Stromal cell of bone marrow (primary cell): ENCODE data around the gene CLP1.
A peak's percentile ranks its signal among the peaks of the same experiment; 100 is the strongest.
"Not testable (repeated sequence)": the region's sequence is repeated elsewhere in the genome, so short reads cannot be mapped to it uniquely, and the experiment has no call there.

Source experiments
- DNase-seq: peaks from one replicate; pipeline ENCODE4 v3.0.0-alpha.2; 2012; ENCODE audit warnings: low read depth

Gene CLP1

DNA sequence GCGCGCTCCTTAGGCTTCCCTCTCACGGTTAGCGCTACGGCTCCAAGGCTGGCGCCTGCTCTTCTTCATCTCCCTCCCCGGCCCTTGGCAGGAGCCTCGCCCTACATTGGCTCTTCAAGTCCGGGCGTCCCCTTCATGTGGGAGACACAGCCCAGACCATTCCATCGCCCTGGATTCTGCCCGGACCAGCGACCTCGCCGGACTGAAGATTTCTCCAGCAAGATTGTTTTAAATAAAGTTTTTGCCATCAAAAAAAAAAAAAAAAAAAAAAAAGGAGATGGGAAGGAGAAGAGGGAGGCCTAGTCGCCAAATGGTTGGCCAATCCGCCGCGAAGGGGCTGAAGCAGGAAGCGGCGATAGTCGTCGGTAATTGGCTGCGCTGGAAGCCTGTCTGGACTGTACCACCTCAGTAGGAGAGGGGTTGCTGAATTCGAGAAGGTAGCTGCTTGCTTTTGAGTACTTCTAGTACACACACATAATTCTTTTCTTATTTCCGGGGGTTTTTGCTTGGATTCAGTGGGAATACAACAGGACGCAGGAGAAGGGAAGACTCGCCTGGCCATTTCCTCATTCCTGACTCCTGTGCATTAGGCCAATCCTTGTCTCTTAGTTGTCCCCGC, 9.7 kb downstream of the CLP1 start:
- DNase-seq = peak; percentile 97

DNA sequence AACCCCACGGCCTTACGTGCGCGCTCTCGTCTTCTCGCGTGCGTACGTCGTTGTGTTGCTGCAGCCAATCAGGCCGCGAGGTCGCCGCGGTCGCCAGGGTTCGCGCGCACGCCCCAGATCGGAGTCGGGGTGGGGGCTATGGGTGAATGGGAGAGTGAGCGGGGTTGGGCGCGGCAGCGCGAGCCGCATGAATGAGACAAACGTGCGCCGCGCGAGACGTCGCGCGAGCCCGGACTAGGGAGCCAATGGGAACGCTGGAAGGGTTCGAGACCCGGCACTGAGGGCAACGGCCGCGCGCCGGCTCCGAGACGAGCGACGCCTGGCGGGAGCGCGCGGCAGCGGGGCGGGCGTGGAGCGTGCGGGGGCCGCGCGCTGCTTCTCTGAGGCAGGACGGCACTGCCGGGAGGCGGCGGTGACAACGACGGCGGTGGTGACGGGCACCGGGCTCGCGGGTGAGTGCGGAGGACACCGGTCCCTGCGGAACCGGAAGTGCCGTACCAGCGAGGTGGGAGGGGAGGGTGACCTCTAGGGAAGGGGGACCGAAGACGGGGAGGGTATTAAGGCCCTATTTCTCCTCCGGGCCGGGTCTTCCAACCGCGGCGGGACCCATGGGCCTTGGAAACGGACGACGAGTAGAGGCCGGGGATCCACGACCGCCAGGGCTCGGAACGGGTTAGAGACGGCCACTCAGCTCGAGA, 10.3 kb downstream of the CLP1 start, which contains the start of gene ZDHHC5:
Gene ZDHHC5, plus strand, starts transcription at position 379 of the 698 bp plus-strand sequence. CDS start 4,977 bp downstream, outside the sequence.
- DNase-seq = peak; percentile 98

DNA sequence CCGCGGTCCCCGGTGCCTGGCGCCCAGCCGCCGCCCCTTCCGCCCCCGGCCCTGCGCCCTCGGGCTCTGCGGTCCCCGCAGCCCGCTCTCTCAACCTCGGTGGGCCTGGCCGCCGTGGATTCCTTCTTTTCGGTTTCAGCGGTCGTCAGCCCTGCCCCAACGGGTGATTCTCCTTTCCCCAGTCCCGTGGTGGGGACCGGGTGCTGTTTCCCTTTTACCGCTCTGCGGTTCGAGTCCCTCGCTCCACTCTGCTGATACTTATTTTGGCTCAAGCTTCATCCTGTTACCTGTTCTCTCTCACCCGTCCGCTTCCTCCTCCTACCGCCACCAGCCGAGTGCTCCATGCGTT, 10.8 kb downstream of the CLP1 start:
- DNase-seq = no peak

DNA sequence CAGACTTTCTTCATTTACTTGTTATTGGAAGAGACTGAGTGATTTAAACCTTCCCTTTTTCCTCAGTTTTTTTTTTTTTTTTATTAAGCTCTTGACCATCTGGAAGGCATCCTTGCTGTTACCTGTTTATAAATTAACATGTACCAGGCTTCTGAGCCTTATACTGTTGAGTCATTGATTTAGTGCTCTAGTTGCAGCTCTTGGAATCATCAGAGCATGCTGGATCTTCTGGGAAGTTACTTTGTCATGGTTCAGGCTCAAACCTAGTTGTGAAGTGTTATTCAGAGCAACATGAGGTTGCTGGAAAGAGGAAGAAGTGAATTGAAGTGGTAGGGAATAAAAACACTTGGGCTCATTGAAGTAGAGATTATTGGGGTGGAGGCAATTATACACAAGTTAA, 16.7 kb downstream of the CLP1 start:
- DNase-seq = no peak

DNA sequence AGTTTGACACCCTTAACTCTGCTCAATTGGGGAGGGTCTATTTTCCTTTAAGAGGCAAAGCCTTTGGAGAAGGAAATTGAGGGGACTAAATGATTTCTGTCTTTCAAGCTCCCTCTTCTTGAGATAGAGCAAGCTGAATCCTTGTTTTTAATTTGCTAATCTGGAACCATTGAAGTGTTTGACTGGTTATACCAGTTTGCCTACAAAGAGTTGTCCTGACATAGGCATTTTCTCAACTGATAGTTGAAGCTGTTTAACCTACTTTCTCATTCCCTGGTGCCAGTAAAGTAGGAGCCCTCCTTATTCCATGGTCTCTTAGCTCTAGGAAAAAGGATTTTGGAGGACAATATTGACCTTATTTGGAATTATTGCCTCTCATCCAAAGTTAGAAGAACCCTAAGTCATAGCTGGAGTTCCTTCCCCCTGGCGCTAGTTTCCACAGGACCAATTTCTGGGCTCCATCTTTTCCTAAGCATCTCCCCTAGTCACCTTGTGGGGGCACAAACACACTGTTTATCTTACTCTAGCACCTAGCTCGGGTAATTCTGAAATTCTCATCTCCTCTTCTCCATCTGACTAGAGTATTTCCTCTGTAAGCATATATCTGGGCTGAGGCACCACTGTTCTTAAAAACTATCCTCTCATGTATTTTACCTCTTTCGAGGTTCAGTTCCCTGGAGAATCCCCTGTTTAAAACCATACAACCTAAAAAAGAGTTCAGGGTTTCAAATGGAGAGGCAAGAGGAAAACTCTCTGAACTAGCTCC, 17.8 kb downstream of the CLP1 start:
- DNase-seq = no peak

DNA sequence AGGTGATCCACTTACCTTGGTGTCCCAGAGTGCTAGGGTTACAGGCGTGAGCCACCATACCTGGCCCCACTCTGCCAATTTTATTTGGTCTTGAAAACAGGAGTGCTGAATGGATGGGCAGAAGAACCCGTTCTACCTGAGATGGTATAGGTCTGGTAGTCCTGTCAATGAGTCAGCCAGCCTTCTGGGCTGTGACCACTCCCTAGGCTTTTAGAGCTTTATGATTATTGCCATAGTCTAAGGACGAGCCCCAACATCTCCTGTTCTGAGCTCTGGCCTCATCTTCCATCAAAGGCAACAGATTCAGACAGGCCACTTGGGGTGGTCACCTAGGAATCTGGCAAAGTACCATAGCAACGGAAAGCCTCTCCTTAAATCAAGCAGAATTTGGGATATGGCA, 21.8 kb downstream of the CLP1 start:
- no peak for DNase-seq

DNA sequence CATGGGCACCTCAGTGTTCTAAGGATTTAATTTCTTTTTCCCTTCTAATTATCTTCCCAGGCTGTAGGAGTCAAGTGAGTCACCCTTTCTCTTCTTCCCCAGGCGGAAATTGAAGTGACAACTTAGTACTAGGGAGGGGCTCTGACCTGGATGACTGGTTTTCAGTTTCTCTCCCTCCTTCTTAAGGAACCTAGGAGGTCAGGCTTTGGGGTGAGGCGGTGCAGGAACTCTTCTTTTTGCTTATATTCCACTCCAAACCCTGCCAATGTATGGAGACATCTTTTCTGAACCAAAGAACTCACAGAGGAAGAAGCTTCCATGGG, 23.0 kb downstream of the CLP1 start:
- DNase-seq = no peak

DNA sequence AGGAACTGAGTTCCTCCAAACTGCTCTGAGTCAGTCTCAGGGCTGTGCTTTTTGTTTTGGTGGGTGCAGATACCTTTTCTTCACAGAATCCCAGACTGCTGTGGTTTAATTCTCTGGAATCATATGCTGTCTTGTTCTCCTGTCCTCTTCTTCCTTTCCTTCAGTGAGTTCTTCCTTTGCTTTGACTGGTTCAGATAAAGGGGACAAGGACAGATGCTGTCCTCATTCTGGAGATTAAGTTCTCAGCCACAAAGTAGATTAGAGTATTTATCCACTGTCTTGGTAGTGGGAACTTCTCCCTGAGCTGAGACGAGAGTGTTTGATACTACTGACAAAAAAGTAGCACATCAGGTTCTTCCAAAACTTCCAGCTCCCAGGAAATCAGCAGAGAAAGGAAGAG, 23.6 kb downstream of the CLP1 start:
- DNase-seq = no peak

DNA sequence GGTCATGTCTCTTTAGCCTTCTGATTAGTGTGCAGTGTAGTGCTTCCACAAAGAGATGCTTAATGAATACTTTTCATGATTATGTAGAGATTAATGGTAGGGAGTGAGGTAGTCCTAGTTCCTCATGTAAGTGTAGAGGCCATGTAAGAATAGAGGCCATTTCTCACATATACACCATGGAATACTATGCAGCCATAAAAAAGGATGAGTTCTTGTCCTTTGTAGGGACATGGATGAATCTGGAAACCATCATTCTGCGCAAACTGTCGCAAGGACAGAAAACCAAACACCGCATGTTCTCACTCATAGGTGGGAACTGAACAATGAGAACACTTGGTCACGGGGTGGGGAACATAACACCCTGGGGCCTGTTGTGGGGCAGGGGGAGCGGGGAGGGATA, 32.9 kb downstream of the CLP1 start:
- not testable (repeated sequence) for DNase-seq

DNA sequence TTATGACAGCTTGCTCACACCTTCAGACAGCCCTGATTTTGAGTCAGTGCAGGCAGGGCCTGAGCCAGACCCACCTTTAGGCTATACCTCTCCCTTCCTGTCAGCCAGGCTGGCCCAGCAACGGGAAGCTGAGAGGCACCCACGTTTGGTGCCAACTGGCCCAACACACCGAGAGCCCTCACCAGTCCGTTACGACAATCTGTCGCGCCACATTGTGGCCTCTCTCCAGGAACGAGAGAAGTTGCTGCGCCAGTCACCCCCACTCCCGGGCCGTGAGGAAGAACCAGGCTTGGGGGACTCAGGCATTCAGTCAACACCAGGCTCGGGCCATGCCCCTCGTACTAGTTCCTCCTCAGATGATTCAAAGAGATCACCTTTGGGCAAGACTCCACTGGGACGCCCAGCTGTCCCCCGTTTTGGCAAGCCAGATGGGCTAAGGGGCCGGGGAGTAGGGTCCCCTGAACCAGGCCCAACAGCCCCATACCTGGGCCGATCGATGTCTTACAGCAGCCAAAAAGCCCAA, 41.3 kb downstream of the CLP1 start:
- no peak for DNase-seq

DNA sequence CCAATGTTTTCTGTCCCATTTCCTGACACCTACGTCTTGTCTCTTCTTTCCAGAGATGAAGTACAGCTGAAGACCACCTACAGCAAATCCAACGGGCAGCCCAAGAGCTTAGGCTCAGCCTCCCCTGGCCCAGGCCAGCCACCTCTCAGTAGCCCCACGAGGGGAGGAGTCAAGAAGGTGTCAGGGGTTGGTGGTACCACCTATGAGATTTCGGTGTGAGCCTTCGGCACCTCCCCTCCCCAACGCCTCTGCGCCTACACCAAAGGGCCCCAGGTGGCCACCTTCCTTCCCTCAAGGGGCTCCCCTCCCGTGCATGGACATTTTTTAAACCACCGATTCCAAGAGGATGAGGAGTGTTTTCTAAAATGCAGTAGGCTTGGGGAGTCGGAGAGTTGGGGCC, 42.3 kb downstream of the CLP1 start:
- no peak for DNase-seq

DNA sequence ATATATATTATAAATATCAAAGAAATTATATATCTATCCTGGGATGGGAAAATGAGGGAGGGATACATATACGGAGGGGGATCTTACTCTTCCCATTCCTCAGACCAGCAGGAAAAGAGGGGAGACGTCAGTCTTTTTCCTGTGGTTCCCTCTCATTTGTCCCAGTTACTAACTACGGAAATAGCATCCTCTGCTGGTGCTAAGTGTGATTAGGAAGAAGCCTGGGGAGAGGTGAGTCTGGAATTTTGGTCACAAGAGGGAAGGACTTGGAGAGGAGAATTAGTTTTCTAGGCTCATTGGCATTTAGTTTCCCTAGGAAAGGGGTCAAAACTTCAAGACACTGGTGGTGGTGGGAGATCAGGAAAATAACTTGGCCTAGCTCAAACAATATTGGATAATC, 42.9 kb downstream of the CLP1 start:
- no peak for DNase-seq

DNA sequence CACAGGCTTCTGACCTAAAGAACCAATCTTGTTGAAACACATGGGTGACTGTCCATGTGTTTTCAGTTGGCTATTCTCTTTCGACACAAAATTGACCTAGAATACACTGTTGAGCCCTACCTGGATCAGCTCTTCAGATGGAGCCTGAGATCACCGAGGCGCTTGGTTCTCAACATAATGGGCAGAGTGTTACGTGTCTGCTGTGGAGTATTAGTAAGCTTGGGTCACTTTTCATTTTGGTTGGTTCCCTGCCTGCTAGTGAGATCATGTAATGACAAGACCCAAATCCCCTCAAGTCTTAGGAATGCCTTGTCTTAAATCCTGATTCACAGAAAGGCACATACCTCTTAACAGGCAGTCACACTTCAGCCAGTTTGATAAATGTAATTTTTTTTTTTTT, 45.8 kb downstream of the CLP1 start:
- peak; percentile 32 for DNase-seq

DNA sequence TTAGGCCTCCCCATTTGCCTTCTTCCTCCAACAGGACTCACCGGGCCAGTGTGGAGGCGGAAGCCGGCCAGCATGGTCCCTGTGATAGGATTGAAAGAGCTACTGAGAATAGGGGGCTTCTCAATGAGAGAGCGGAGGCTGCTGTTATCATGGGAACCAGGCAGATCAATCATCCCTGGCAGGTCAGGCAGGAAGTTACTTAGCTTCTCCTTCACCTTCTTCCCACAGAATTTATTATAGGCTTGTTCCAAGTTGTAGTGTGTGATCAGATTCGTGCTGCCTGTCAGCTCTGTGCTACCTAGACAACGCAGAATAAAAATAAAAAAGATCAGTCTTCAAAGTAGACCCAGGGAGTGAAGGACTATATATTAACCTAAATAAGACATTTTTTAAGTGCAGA, 47.4 kb downstream of the CLP1 start:
- no peak for DNase-seq

DNA sequence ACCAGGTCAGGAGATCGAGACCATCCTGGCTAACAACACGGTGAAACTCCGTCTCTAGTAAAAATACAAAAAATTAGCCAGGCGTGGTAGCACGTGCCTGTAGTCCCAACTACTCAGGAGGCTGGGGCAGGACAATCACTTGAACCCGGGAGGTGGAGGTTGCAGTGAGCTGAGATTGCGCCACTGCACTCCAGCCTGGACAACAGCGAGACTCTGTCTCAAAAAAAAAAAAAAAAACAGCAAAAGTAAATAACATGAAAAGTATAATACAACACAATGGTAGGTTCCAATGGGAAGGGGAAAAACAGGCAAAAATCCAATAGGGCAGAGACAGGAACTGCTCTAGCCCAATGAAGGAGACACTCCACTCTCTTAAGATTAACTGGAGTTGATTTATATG, 47.9 kb downstream of the CLP1 start:
- DNase-seq = not testable (repeated sequence)

DNA sequence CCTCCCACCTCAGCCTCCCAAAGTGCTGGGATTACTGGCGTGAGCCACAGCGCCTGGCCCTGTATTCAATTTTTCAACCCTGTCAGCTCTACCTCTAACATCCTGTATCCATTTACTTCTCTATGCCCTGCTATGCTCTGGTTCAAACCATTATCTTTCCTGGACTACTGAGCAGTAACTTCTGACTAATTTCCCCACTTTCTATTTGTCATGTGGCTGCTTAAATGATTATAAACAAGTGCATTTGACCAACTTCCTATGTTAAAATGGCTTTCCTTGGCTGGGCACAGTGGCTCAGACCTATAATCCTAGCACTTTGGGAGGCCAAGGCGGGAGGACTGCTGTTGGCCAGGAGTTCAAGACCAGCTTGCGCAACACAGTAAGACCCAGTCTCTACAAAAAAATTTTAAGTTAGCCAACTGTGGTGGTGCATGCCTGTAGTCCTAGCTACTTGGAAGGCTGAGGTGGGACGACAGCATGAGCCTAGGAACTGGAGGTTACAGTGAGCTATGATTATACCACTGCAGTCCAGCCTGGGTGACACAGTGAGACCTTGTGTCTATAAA, 52.3 kb downstream of the CLP1 start:
- DNase-seq = no peak
